HG03045 (cell line): ENCODE measurements around the gene EI24.
A peak's percentile ranks its signal among the peaks of the same experiment; 100 is the strongest.

Source experiments
- ATAC-seq: cut with Tn5 transposase; IDR thresholded peaks from one replicate; pipeline ENCODE4 v1.9.1; 2021; ENCODE audit warnings: mild to moderate bottlenecking, moderate library complexity; ENCODE audit not compliant: unreplicated experiment

Gene EI24

DNA sequence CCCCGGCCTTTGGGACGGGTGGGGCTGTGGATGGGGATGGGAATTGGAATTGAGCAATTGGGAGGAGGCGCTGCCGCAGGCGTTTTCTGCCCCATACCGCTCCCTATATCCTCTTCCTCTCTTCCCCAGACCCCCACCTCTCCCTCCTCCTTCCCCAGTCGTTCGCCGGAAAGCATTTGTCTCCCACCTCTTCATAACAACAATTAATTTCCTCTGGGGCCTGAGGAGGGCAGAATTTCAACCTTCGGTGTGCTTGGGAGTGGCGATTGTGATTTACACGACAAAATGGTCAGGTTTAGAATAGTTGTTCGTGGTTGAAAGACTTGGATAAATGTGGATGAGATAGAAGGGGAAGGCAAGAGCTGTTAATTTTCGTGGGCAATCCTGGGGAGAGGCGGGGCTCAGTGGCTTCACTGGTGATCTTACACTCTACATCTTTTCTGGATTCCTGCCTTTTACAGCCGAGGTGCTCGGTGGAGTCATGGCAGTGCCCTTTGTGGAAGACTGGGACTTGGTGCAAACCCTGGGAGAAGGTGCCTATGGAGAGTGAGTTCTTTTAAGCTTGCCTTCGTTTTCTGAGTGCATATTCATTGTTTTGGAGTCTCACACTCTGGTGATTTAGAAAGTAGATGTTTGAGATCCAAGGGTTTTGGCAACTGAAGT lies 57.1 kb downstream of the EI24 start:
- peak; percentile 29 for ATAC-seq

DNA sequence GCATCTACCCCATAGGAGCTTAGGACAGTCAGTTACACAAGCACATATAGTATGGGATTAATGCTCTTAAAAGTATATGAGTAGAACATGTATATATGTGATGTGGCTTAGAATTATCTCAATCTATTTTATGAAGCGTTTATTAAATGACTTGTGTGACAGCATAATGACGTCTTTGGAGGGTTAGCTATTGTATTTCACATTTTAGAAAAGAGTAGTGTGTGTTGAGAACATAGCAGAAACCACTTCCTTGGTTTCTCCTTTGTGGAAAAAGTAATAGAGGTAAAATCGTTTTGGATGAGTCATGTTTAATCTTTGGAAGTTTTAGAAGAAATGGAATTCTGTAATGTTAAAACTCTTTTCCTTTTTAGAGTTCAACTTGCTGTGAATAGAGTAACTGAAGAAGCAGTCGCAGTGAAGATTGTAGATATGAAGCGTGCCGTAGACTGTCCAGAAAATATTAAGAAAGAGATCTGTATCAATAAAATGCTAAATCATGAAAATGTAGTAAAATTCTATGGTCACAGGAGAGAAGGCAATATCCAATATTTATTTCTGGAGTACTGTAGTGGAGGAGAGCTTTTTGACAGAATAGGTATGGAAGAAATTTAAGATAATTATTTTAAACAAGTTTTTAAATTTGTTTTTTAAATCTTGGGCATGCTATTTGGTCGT lies 58.1 kb downstream of the EI24 start:
- ATAC-seq, result no peak
